ENCODE results near the gene ADGRF3.

The ADGRF3 gene

GRCh38 chr2:26279886-26280285 is 66.7 kb downstream of the ADGRF3 start:
- ATAC-seq (ENCODE audit: insufficient read depth, low read depth), result no peak
- Histone ChIP-seq H4K20me1 (ENCODE audit: insufficient read depth, low read length) (no peaks in the 10 kb centered on the region), H3K27ac (ENCODE audit: low read length) (no peak overlapping the region), H3K36me3 (ENCODE audit: insufficient read depth, low read length) (peaks cover 70% of the 10 kb centered on the region), H3K4me1 (ENCODE audit: insufficient read depth, low read length) (no peaks in the 10 kb centered on the region), H3K27me3 (ENCODE audit: insufficient read depth, low read length, poor library complexity) (no peaks in the 10 kb centered on the region), H3K9me3 (ENCODE audit: insufficient read depth, low read length, severe bottlenecking) (no peaks in the 10 kb centered on the region), H2AFZ (ENCODE audit: low read depth, low read length) (no peak overlapping the region), H3K4me2 (ENCODE audit: insufficient read depth, low read length) (no peak overlapping the region), H3K79me2 (ENCODE audit: insufficient read depth, low read length) (no peaks in the 10 kb centered on the region), H3K4me3 (ENCODE audit: low read depth in 1 of 2, low read length in 2 of 2) (no peak overlapping the region), H3K9ac (ENCODE audit: low read depth, low read length) (no peak overlapping the region)
- no peak for DNase-seq
- TF ChIP-seq, protein P1, sequence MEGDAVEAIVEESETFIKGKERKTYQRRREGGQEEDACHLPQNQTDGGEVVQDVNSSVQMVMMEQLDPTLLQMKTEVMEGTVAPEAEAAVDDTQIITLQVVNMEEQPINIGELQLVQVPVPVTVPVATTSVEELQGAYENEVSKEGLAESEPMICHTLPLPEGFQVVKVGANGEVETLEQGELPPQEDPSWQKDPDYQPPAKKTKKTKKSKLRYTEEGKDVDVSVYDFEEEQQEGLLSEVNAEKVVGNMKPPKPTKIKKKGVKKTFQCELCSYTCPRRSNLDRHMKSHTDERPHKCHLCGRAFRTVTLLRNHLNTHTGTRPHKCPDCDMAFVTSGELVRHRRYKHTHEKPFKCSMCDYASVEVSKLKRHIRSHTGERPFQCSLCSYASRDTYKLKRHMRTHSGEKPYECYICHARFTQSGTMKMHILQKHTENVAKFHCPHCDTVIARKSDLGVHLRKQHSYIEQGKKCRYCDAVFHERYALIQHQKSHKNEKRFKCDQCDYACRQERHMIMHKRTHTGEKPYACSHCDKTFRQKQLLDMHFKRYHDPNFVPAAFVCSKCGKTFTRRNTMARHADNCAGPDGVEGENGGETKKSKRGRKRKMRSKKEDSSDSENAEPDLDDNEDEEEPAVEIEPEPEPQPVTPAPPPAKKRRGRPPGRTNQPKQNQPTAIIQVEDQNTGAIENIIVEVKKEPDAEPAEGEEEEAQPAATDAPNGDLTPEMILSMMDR (IDR thresholded peaks at IDR 0.05; ENCODE audit: borderline replicate concordance, extremely low read depth, low read length, poor library complexity, severe bottlenecking), result no peak
- no peak for TF ChIP-seq EZH2 (IDR thresholded peaks at IDR 0.05; ENCODE audit: borderline replicate concordance, low read depth, low read length, severe bottlenecking)

DNA sequence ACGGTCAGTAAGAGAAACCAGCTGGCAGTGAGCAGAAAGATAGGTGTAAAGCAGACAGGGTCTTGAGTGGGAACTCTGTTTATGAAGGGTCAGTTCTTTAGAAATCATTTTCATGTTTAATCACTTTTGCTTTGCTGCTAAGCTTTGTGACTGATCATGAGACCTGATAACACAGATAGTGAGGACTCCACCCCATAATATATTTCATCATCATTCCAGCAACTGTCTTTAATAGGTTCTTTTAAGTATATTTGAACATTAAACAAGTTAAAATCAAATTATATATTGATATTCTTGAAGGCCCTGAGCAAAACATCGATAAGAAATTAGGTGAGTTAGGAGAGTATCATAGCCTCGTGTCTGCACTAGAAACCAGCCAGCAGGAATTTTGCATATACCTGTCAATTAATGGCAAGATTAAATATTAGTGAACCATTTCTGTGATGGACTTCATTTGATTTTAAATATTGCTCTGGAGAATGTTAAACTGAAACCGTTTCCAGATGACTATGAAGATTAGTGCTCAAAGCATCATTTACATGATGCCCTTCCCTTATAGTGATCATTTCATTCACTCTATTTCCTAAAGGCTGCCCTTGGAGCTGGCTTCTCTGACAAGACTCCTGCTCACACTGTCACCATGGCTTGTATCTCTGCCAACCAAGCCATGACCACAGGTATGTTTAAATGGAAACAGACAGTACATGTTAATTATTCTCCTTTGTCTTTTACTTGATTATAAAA is 69.9 kb downstream of the ADGRF3 start:
- TF ChIP-seq, protein P1 (IDR thresholded peaks at IDR 0.05; ENCODE audit: borderline replicate concordance, extremely low read depth, low read length, poor library complexity, severe bottlenecking), result no peak
- no peak for TF ChIP-seq EZH2 (IDR thresholded peaks at IDR 0.05; ENCODE audit: borderline replicate concordance, low read depth, low read length, severe bottlenecking)
- Histone ChIP-seq H3K9me3 (ENCODE audit: insufficient read depth, low read length, severe bottlenecking) (no peaks in the 10 kb centered on the region), H3K79me2 (ENCODE audit: insufficient read depth, low read length) (no peaks in the 10 kb centered on the region), H3K36me3 (ENCODE audit: insufficient read depth, low read length) (peaks cover 59% of the 10 kb centered on the region), H2AFZ (ENCODE audit: low read depth, low read length) (no peak overlapping the region), H3K4me2 (ENCODE audit: insufficient read depth, low read length) (no peak overlapping the region), H4K20me1 (ENCODE audit: insufficient read depth, low read length) (no peaks in the 10 kb centered on the region), H3K4me1 (ENCODE audit: insufficient read depth, low read length) (no peaks in the 10 kb centered on the region), H3K9ac (ENCODE audit: low read depth, low read length) (no peak overlapping the region), H3K27me3 (ENCODE audit: insufficient read depth, low read length, poor library complexity) (no peaks in the 10 kb centered on the region), H3K4me3 (ENCODE audit: low read depth in 1 of 2, low read length in 2 of 2) (no peak overlapping the region), H3K27ac (ENCODE audit: low read length) (no peak overlapping the region)
- ATAC-seq (ENCODE audit: insufficient read depth, low read depth), result no peak
- DNase-seq, result no peak

GRCh38 chr2:26274058-26274613 is 72.5 kb downstream of the ADGRF3 start:
- DNase-seq (no peak), ATAC-seq (ENCODE audit: insufficient read depth, low read depth) (no peak)
- Histone ChIP-seq H4K20me1 (ENCODE audit: insufficient read depth, low read length) (no peaks in the 10 kb centered on the region), H3K27me3 (ENCODE audit: insufficient read depth, low read length, poor library complexity) (no peaks in the 10 kb centered on the region), H2AFZ (ENCODE audit: low read depth, low read length) (no peak overlapping the region), H3K4me3 (ENCODE audit: low read depth in 1 of 2, low read length in 2 of 2) (no peak overlapping the region), H3K4me2 (ENCODE audit: insufficient read depth, low read length) (no peak overlapping the region), H3K79me2 (ENCODE audit: insufficient read depth, low read length) (no peaks in the 10 kb centered on the region), H3K4me1 (ENCODE audit: insufficient read depth, low read length) (no peaks in the 10 kb centered on the region), H3K27ac (ENCODE audit: low read length) (no peak overlapping the region), H3K9me3 (ENCODE audit: insufficient read depth, low read length, severe bottlenecking) (no peaks in the 10 kb centered on the region), H3K36me3 (ENCODE audit: insufficient read depth, low read length) (peaks cover 36% of the 10 kb centered on the region), H3K9ac (ENCODE audit: low read depth, low read length) (no peak overlapping the region)
- TF ChIP-seq, protein P1 (IDR thresholded peaks at IDR 0.05; ENCODE audit: borderline replicate concordance, extremely low read depth, low read length, poor library complexity, severe bottlenecking), result no peak
- TF ChIP-seq EZH2 (IDR thresholded peaks at IDR 0.05; ENCODE audit: borderline replicate concordance, low read depth, low read length, severe bottlenecking), result no peak

Data from DND-41 (cell line).